Measurements from ENCODE around the gene SYT8. TPM values are rescaled to one million over a fixed set of nuclear protein-coding genes. Genes with fewer than 3 reads are reported as not detected.

SYT8 gene
- total RNA-seq, 4 donors from 2014 or later: not detected

DNA sequence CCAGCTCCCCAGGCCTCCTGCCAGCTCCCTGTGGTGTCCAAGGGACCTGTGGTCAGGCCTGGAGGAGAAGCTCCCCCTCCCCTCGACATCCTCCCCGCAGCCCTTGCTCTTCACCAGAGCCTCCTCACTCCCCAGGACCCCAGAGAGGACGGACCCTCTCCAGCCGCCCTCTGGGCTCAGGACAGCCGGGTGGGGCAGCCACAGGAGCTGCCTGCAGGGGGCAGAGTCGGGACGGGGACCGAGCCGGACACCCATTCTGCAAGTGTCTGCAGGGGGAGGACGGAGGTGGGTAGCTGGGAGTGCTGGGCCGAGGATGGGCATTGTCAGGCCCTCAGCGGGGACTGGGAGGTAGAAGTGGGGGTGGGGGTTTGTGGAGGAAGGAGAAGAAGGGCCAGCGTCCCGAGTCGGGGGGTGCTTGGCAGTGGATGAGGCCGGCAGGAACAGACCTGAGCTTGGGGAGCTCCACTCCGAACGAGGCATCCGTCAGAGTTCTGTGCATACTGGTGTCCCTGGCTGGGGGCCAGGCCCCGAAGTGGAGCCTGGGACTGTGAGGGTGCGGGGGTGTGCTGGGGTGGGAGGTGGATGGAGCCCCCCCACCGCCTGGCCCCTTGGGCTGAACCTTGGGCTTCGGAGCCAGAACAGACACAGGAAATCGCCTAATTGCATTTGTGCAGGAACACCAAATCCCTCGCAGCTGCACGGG lies 41.7 kb downstream of the SYT8 start:
- Histone ChIP-seq H3K4me3 (replicated peaks in 1 of 3) (no peak overlapping the region), H3K36me3 (no peaks in the 10 kb centered on the region), H3K9me3 (no peaks in the 10 kb centered on the region), H3K27ac (peak overlapping the region in 1 of 3 donors; percentile 17), H3K27me3 (no peaks in the 10 kb centered on the region), H3K4me1 (peaks cover 0 to 21% of the 10 kb centered on the region in 2 donors)
- peak in 1 of 2 donors; percentile 14 for DNase-seq
- intact Hi-C loops (cut with DNase I): no loop called here
- TF ChIP-seq POLR2A (IDR thresholded peaks at IDR 0.05): no peak
- TF ChIP-seq, protein P1, sequence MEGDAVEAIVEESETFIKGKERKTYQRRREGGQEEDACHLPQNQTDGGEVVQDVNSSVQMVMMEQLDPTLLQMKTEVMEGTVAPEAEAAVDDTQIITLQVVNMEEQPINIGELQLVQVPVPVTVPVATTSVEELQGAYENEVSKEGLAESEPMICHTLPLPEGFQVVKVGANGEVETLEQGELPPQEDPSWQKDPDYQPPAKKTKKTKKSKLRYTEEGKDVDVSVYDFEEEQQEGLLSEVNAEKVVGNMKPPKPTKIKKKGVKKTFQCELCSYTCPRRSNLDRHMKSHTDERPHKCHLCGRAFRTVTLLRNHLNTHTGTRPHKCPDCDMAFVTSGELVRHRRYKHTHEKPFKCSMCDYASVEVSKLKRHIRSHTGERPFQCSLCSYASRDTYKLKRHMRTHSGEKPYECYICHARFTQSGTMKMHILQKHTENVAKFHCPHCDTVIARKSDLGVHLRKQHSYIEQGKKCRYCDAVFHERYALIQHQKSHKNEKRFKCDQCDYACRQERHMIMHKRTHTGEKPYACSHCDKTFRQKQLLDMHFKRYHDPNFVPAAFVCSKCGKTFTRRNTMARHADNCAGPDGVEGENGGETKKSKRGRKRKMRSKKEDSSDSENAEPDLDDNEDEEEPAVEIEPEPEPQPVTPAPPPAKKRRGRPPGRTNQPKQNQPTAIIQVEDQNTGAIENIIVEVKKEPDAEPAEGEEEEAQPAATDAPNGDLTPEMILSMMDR (IDR thresholded peaks at IDR 0.05): peak in 3 of 6 experiments; percentile 12 to 25 (median 13)
- 41 to 54% methylated on average over 20 to 23 of the region's 26 CpGs for WGBS, 2 donors

DNA sequence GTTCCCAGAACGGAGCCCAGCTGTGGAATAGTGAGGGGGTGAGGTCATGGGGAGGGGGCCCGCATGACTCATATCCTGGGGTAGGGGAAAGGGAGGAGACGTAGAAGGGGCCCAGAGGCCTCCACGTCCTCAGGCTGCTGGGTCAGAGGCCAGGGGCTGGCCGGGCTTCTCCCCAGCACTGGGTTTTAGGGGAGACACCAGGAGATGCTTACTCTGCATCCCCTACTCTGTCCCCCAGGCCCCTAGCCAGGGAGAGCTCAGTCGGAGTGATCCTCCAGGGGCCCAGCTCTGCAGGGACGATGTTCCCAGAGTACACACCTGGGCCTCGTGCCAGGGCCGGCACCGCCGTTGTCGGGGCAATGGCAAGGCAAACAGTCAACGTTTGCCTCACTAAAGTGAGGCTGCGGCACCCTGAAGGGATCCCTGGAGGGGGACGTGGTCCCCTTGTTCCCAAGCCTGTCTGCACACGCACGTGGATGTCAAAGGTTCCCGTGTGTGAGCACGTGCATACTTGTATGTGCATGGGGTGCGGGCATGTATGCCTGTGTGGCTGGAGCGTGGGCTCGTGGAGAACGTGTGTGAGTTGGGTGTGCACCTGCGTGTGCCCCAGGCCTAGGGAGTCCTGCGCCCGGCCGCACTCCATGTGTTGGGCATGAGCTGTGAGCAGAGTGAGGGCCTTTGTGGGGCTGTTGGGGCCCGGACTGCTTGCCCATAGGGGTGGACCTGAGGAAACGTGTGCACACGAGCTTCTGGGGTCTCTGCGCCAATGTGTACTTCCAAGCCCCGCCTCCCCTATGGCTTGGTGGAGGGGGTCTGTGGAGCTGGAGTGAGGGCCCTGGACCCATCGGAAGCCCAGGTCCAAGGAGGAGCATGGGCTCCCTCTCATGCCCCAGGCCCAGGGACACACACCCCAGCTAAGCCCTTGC lies 42.7 kb downstream of the SYT8 start:
- Histone ChIP-seq H3K27ac (no peak overlapping the region), H3K4me1 (peaks cover 5 to 29% of the 10 kb centered on the region in 2 donors), H3K4me3 (replicated peaks in 1 of 3) (no peak overlapping the region), H3K9me3 (no peaks in the 10 kb centered on the region), H3K27me3 (no peaks in the 10 kb centered on the region), H3K36me3 (no peaks in the 10 kb centered on the region)
- no peak for TF ChIP-seq POLR2A (IDR thresholded peaks at IDR 0.05)
- TF ChIP-seq, protein P1 (IDR thresholded peaks at IDR 0.05): no peak
- DNase-seq: peak in 1 of 2 donors; percentile 29
- intact Hi-C loops (cut with DNase I): no loop called here
- WGBS, 2 donors: 42 to 83% methylated on average over 10 to 12 of the region's 33 CpGs

DNA sequence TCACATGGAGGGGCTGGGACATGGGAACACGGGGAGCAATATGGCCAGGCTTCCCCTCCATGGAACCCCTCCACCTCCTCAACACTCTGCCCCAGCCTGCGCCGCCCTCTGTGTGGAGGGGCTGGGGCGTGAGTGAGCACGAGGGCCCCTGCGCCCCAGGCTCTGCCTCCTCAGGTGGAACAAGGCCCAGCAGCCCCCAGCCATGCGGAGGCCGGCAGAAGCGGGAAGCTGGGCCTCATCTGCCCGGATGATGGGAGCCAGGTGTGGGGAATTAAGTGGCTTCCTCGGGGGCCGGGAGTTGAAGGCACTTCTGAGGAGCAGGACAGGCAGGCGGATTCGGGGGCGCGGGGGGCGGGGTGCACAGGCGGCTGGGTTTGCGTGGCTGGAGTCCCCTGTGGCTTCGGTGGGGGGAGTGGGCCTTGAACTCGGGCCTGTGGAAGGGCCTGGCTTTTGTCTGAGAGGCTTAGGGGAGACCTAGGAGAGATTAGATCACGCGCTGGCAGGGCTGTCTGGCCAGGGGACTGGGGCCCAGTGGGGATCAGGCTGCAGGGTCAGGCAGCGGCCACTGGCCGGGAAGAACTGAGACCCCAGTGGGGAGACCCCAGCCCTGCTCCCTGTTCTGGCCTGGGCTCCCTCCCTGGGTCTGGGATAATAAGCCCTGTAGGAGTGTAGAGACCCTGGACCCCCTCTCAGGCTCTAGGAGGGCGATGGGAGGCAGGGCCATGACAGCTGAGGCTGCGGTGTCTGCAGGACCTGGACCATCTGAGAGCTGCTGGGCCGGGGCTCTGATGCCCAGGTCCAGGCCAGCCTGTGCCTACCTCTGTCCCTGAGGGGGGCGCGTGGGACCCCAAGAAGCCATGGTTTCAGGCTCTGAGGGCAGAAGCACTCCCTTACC lies 43.6 kb downstream of the SYT8 start:
- no peak for DNase-seq
- Histone ChIP-seq H3K27me3 (no peaks in the 10 kb centered on the region), H3K36me3 (no peaks in the 10 kb centered on the region), H3K4me1 (peaks cover 5 to 29% of the 10 kb centered on the region in 2 donors), H3K4me3 (replicated peaks in 1 of 3) (no peak overlapping the region), H3K9me3 (no peaks in the 10 kb centered on the region), H3K27ac (no peak overlapping the region)
- intact Hi-C loops (cut with DNase I): no loop called here
- no peak for TF ChIP-seq POLR2A (IDR thresholded peaks at IDR 0.05)
- TF ChIP-seq, protein P1 (IDR thresholded peaks at IDR 0.05): no peak
- 84 to 92% methylated on average over 29 to 30 of the region's 30 CpGs for WGBS, 2 donors

DNA sequence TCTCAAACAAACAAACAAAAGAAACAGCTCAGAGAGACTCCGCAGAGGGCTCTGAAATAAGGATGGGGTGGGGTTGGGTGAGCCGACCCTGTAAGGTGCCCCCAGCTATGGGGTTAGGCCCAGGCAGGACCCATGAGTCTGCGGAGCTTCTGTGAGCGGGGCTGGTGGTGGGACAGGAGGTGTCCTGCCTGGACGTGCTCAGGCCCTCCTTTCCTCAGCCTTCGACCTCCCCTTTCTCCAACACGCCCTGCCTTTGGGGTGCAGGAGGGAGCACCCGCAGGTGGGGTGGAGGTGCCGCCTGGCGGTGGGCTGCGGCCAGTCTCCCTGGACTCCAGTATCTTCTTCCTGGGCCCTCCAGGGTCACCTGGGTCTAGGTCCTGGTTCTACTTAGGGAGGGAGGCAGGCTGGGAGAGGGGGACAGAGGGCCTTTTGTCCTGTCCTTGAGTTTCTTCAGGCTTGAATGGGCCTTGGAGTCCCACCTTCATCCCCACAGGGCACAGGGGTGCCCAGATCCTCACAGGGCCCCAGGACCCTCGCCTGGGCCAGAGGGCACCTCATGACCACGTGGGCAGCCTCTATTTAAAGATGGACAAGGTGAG lies 44.7 kb downstream of the SYT8 start:
- WGBS, 2 donors: 87 to 92% methylated on average over 4 to 11 of the region's 13 CpGs
- Histone ChIP-seq H3K4me3 (replicated peaks in 1 of 3) (no peak overlapping the region), H3K9me3 (no peaks in the 10 kb centered on the region), H3K36me3 (no peaks in the 10 kb centered on the region), H3K27me3 (no peaks in the 10 kb centered on the region), H3K27ac (no peak overlapping the region), H3K4me1 (peaks cover 5 to 29% of the 10 kb centered on the region in 2 donors)
- no peak for DNase-seq
- intact Hi-C loops (cut with DNase I): no loop called here
- TF ChIP-seq POLR2A (IDR thresholded peaks at IDR 0.05): no peak
- TF ChIP-seq, protein P1 (IDR thresholded peaks at IDR 0.05): no peak
